HEK293 (cell line): Measurements from ENCODE around the gene CEP112.

Source experiments
- CTCF ChIP-seq: fragments of 450-650 bp; formaldehyde crosslinking; IDR thresholded peaks from 2 replicates; pipeline ENCODE4 v1.5.1; 2016; ENCODE audit warnings: missing biosample characterization, missing genetic modification characterization
- ZNF48 ChIP-seq: fragments of 450-650 bp; formaldehyde crosslinking; IDR thresholded peaks from 2 replicates; pipeline ENCODE4 v1.5.1; 2016; ENCODE audit warnings: missing biosample characterization, missing genetic modification characterization
- ZNF670 ChIP-seq: fragments of 450-650 bp; formaldehyde crosslinking; IDR thresholded peaks from 2 replicates; pipeline ENCODE4 v1.5.1; 2016; ENCODE audit warnings: missing biosample characterization, missing genetic modification characterization, low read depth

GRCh38 chr17:65733314-65733713, 458.6 kb downstream of the CEP112 start:
- TF ChIP-seq CTCF (tag by site-specific recombination) (no peak), ZNF670 (tag by site-specific recombination) (no peak), ZNF48 (tag by site-specific recombination) (no peak)
